Endodermal cell (in vitro differentiated cells): ENCODE results near the gene NOTCH2. TPM values are rescaled to one million over a fixed set of nuclear protein-coding genes. Genes with fewer than 3 reads are reported as not detected.

Experiments
- DNase-seq: peaks from one replicate; pipeline ENCODE4 v3.0.0-alpha.2; 2017
- H3K27ac ChIP-seq: 2 replicates; pipeline ENCODE4 v1.5.1; 2013; ENCODE audit warnings: mild to moderate bottlenecking, low read depth, low read length, moderate library complexity
- H3K27me3 ChIP-seq: 2 replicates; pipeline ENCODE4 v1.6.1; 2013; ENCODE audit warnings: mild to moderate bottlenecking, low read length, moderate library complexity; ENCODE audit not compliant: insufficient read depth, control insufficient read depth, poor library complexity, severe bottlenecking
- H3K36me3 ChIP-seq: 2 replicates; pipeline ENCODE4 v1.7.0; 2013; ENCODE audit warnings: mild to moderate bottlenecking, low read length, moderate library complexity; ENCODE audit not compliant: control insufficient read depth, insufficient read depth
- H3K4me1 ChIP-seq: one replicate; pipeline ENCODE4 v1.7.0; 2013; ENCODE audit warnings: low read length; ENCODE audit not compliant: control insufficient read depth, insufficient read depth
- H3K4me3 ChIP-seq: 2 replicates; pipeline ENCODE4 v1.5.1; 2013; ENCODE audit warnings: mild to moderate bottlenecking, low read length, moderate library complexity
- H3K9ac ChIP-seq: 2 replicates; pipeline ENCODE4 v1.6.1; 2013; ENCODE audit warnings: mild to moderate bottlenecking, low read length, moderate library complexity; ENCODE audit not compliant: poor library complexity, severe bottlenecking; ENCODE audit errors: extremely low read depth
- H3K9me3 ChIP-seq: 2 replicates; pipeline ENCODE4 v1.6.1; 2013; ENCODE audit warnings: mild to moderate bottlenecking, low read length, moderate library complexity; ENCODE audit not compliant: control insufficient read depth
- H3K27ac Mint-ChIP-seq: 2 replicates; pipeline ENCODE4 v1.8.0; 2020; ENCODE audit warnings: mixed read lengths
- H3K27me3 Mint-ChIP-seq: 2 replicates; pipeline ENCODE4 v1.8.0; 2021; ENCODE audit warnings: mild to moderate bottlenecking, mixed read lengths; ENCODE audit not compliant: insufficient read depth
- H3K36me3 Mint-ChIP-seq: 2 replicates; pipeline ENCODE4 v1.8.0; 2020; ENCODE audit warnings: low read depth, mixed read lengths
- H3K4me1 Mint-ChIP-seq: 2 replicates; pipeline ENCODE4 v1.8.0; 2020; ENCODE audit warnings: mixed read lengths
- H3K4me3 Mint-ChIP-seq: 2 replicates; pipeline ENCODE4 v1.8.0; 2020; ENCODE audit warnings: mild to moderate bottlenecking, moderate library complexity, mixed read lengths
- H3K9me3 Mint-ChIP-seq: 2 replicates; pipeline ENCODE4 v1.8.0; 2020; ENCODE audit warnings: mild to moderate bottlenecking, mixed read lengths
- WGBS, 2 experiments: methylation state at CpG; one replicate each; pipeline versions ENCODE4 v1.1.5 to v1.1.7; 2013; ENCODE audit warnings: missing lambda C conversion rate in 2 of 2, mixed read lengths in 1 of 2; ENCODE audit not compliant: insufficient coverage in 1 of 2, insufficient read length in 1 of 2; 5-methylcytosine and 5-hydroxymethylcytosine counted together
- total RNA-seq, 2 donors: library from RNA; stranded (reverse); fragmentation: NEBNext Ultra II Directional in 1 of 2; extraction: Animal tissue kit (Norgen Biotek cat#: 25700) in 1 of 2; gene quantifications; 2 replicates in 1 of 2; 3 replicates in 1 of 2; pipeline ENCODE4 v1.2.1, GENCODE V29; 2021
- TF ChIP-seq, protein P1 (sequence below): fragments of 200-600 bp; sonication (generic); conservative IDR thresholded peaks from 2 replicates; pipeline ENCODE4 v1.5.0; 2021; ENCODE audit warnings: antibody characterized with exemption, mild to moderate bottlenecking

Gene NOTCH2
- total RNA-seq, 2 donors from 2014 or later, result 79.0 to 88.3 TPM

DNA sequence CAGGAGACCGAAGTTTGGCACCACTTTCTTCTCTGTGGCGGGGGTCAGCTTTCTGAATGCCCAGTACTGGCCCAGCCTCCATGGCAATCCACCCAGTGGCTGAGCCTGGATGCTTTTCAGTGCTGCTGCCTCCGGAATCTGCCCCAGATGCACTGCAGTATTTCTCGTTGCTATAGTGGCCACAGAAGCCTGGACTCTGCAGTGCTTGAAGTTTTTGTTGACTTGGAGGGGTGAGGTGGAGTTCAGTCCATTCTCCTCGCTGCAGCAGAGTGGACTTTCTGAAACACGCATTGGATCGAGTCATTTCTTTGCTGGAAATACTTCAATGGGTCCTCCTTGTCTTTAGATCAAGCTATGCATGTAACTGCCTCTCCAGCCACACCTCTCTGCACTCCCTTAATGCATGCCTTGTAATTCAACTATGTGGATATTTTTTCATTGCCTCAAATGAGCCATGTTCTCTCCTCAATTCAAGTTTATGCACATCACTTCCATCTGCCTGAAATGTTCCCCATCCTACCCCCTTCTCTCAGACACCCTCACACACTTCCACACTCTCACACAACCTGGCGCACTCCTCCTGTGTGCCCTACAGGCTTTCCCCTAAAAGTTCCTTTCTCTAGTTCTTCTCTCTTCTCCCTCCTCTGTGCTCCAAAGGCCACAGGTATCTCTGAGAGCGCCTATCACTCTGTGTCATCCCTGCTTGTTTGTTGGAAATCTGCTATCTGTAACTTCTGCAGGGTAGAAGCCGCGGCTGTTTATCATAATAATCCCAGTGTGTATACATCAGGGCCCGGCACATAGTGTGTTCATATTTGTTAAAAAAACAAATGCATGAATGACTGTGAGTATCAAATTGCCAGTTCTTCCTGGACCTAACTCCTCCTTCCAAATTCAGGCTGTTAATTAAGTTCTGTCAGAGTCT, 189.7 kb downstream of the NOTCH2 start:
- H3K9me3 Mint-ChIP-seq, result no peaks in the 10 kb centered on the region
- no peak overlapping the region for H3K27ac Mint-ChIP-seq
- H3K4me3 Mint-ChIP-seq, result no peak overlapping the region
- no peak for DNase-seq
- no peaks in the 10 kb centered on the region for H3K36me3 ChIP-seq
- no peaks in the 10 kb centered on the region for H3K36me3 Mint-ChIP-seq
- H3K4me3 ChIP-seq, result no peak overlapping the region
- H3K27me3 Mint-ChIP-seq, result no peaks in the 10 kb centered on the region
- TF ChIP-seq, protein P1, sequence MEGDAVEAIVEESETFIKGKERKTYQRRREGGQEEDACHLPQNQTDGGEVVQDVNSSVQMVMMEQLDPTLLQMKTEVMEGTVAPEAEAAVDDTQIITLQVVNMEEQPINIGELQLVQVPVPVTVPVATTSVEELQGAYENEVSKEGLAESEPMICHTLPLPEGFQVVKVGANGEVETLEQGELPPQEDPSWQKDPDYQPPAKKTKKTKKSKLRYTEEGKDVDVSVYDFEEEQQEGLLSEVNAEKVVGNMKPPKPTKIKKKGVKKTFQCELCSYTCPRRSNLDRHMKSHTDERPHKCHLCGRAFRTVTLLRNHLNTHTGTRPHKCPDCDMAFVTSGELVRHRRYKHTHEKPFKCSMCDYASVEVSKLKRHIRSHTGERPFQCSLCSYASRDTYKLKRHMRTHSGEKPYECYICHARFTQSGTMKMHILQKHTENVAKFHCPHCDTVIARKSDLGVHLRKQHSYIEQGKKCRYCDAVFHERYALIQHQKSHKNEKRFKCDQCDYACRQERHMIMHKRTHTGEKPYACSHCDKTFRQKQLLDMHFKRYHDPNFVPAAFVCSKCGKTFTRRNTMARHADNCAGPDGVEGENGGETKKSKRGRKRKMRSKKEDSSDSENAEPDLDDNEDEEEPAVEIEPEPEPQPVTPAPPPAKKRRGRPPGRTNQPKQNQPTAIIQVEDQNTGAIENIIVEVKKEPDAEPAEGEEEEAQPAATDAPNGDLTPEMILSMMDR, result no peak
- H3K9me3 ChIP-seq, result no peaks in the 10 kb centered on the region
- no peaks in the 10 kb centered on the region for H3K4me1 Mint-ChIP-seq
- 86 to 92% methylated on average over 10 to 12 of the region's 12 CpGs for WGBS, 2 experiments
- no peak overlapping the region for H3K27ac ChIP-seq
- H3K9ac ChIP-seq, result no peak overlapping the region
- H3K27me3 ChIP-seq, result no peaks in the 10 kb centered on the region
- no peaks in the 10 kb centered on the region for H3K4me1 ChIP-seq

DNA sequence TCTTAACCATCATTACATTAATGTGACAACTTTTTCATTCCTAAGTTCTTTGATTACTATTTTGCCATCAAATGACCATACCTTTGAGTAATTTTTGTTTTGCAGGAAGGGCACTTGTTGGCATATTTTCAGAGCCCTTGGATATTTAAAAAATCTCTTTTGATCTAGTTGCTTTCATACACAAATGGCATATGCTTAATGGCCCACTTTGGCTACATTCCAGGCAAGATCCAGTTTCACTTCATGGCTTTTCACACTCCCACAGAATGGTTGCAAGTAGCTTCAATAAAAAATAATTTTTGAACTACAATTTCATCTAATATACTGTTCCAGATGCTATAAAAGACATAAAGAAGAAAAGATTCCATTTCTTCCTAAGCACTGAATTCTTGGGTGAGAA, 191.3 kb downstream of the NOTCH2 start:
- no peaks in the 10 kb centered on the region for H3K36me3 ChIP-seq
- H3K27me3 ChIP-seq, result no peaks in the 10 kb centered on the region
- Mint-ChIP-seq H3K4me3 (no peak overlapping the region), H3K36me3 (no peaks in the 10 kb centered on the region), H3K27ac (no peak overlapping the region), H3K4me1 (no peaks in the 10 kb centered on the region), H3K27me3 (peaks cover 5% of the 10 kb centered on the region), H3K9me3 (no peaks in the 10 kb centered on the region)
- H3K9ac ChIP-seq, result no peak overlapping the region
- no peaks in the 10 kb centered on the region for H3K4me1 ChIP-seq
- no peak overlapping the region for H3K27ac ChIP-seq
- H3K9me3 ChIP-seq, result no peaks in the 10 kb centered on the region
- no peak for DNase-seq
- no peak overlapping the region for H3K4me3 ChIP-seq
- TF ChIP-seq, protein P1, result no peak

GRCh38 chr1:119874186-119874585, 195.3 kb downstream of the NOTCH2 start:
- H3K27ac Mint-ChIP-seq, result no peak overlapping the region

More at GRCh38 chr1:119874186-119874585, 195.3 kb downstream of the NOTCH2 start:
- no peaks in the 10 kb centered on the region for H3K27me3 ChIP-seq
- 82 to 100% methylated on average over 1 to 2 of the region's 2 CpGs for WGBS, 2 experiments
- no peaks in the 10 kb centered on the region for H3K9me3 ChIP-seq
- H3K27ac ChIP-seq, result no peak overlapping the region
- no peak overlapping the region for H3K4me3 ChIP-seq
- H3K4me1 ChIP-seq, result no peaks in the 10 kb centered on the region
- no peaks in the 10 kb centered on the region for H3K9me3 Mint-ChIP-seq
- H3K4me3 Mint-ChIP-seq, result no peak overlapping the region
- no peaks in the 10 kb centered on the region for H3K36me3 Mint-ChIP-seq
- peaks cover 4% of the 10 kb centered on the region for H3K4me1 Mint-ChIP-seq
- H3K9ac ChIP-seq, result no peak overlapping the region
- TF ChIP-seq, protein P1, result no peak
- H3K36me3 ChIP-seq, result no peaks in the 10 kb centered on the region
- peaks cover 5% of the 10 kb centered on the region for H3K27me3 Mint-ChIP-seq
- no peak for DNase-seq
